ENCODE data around the gene ANKRD23.

The ANKRD23 gene

GRCh38 chr2:96835830-96836229 lies 8.0 kb downstream of the ANKRD23 start:
- no peak for DNase-seq

GRCh38 chr2:96832754-96833507 lies 10.9 kb downstream of the ANKRD23 start:
- no peak for DNase-seq

GRCh38 chr2:96832408-96832753 lies 11.4 kb downstream of the ANKRD23 start:
- no peak for DNase-seq

GRCh38 chr2:96831679-96832078 lies 12.1 kb downstream of the ANKRD23 start:
- DNase-seq, result no peak

DNA sequence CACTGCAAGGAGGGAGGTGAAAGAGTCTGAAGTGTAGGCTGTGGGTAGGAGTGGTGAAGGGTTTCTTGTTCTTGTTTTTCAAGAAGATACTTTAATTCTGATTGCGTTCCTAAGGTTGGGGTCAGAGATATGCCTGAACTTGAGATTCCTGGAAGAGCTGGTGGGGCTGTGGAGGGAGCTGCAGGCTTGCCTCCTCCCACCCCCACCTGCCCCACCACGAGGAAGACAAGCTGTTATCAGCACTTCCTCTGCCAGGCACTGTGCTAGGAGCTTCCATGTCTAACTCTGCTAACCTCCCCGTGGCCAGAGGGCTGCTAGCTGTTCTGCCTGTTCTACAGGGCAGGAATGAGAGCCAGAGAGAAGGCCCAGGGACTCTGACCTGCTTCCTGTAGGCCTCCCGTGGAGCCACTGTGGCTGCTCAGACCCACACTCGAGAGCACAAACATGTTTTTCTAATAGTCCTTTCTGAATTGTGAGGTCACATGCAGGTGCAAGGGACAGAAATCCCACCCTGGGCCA lies 13.7 kb downstream of the ANKRD23 start:
- DNase-seq, result no peak

DNA sequence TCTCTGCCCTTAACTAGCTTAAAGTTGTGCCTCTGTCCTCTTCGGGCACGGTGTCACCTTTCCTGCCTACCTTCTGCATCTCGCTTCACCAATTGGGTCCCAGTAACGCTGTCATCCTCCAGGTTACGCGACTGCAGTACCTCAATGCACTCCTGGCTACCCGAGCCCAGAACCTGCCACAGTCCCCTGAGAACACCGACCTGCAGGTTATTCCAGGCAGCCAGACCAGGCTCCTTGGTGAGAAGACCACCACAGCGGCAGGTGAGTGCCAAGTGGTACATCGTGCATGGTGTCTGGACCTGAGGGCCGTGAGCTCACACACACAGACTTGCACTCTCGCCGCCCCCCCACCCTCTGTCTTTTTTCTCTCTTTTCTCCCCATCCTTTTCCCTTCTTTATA lies 14.9 kb downstream of the ANKRD23 start:
- DNase-seq, result no peak

- DNase-seq, result no peak
Measured at GRCh38 chr2:96828436-96828835, 15.4 kb downstream of the ANKRD23 start.

- no peak for DNase-seq
Measured at GRCh38 chr2:96826546-96827278, 17.1 kb downstream of the ANKRD23 start.

DNA sequence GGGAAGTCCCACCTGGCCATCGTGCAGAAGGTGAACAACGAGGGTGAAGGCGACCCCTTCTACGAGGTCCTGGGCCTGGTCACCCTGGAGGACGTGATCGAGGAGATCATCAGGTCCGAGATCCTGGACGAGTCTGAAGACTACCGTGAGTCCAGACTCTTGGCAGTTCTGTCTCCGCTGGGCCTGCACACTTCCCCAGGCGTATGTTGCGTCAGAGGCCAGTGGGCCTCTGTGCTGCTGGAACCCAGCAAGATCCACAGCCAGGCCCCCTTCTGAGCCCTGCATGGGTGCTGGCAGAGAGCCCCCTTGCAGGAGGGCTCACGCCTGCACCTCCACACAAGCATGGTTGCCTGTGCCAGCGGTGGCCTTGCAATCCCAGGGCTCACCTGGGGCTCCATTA lies 18.8 kb downstream of the ANKRD23 start:
- DNase-seq, result no peak

- no peak for DNase-seq
Measured at GRCh38 chr2:96824079-96824870, 19.5 kb downstream of the ANKRD23 start.

- no peak for DNase-seq
Measured at GRCh38 chr2:96823198-96823597, 20.6 kb downstream of the ANKRD23 start.

- no peak for DNase-seq
Measured at GRCh38 chr2:96822786-96823185, 21.0 kb downstream of the ANKRD23 start.

GRCh38 chr2:96821113-96821675 lies 22.6 kb downstream of the ANKRD23 start:
- no peak for DNase-seq

DNA sequence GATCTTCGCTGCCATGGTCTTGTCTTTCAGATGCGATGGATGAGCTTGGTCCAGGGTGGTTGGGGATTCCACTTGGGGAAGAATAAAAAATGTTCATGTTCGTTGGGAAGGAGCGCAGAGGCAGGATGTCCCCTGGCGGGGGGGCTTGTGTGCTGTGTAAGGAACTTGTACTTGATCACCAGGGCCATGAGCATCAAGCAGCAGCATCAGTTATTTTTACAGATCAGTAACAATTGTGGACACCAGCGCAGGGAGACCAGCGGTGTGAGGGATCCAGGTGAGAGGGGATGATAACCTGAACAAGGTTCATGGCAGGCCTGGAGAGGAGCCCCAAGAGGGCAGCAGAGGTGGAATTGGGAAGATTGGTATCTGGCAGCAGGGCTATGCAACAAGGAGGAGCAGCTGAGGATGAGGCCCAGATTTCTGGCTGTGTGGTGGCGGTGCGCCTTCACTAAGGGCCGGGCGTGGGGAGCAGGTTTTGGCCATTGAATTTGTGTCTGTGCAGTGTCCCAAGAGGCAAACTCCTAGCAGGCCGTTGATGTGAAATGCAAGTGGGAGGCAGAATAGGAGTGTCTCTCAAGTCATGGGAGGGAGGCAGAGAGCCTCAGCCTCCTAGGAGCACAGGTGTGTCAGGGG lies 23.8 kb downstream of the ANKRD23 start:
- DNase-seq, result no peak

GRCh38 chr2:96819128-96819875 lies 24.5 kb downstream of the ANKRD23 start:
- DNase-seq, result no peak

GRCh38 chr2:96817882-96818281 lies 25.9 kb downstream of the ANKRD23 start:
- no peak for DNase-seq

GRCh38 chr2:96816836-96817702 lies 26.8 kb downstream of the ANKRD23 start:
- no peak for DNase-seq

DNA sequence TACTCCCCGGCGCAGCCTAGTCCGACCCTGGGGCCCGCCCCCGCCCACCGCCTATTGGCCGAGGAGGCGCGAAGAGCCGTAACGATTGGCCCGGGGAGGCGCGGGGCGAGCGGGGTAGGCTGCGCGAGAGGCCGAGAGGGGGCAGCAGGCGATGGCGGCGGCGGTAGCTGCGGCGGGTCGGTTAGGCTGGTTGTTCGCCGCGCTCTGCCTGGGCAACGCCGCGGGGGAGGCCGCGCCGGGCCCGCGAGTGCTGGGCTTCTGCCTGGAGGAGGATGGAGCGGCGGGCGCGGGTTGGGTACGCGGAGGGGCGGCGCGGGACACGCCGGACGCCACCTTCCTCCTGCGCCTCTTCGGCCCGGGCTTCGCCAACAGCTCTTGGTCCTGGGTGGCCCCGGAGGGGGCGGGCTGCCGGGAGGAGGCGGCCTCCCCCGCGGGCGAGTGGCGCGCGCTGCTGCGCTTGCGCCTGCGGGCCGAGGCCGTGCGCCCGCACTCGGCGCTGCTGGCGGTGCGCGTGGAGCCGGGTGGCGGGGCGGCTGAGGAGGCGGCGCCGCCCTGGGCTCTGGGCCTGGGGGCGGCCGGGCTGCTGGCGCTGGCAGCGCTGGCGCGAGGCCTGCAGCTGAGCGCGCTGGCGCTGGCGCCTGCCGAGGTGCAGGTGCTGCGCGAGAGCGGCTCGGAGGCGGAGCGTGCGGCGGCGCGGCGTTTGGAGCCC lies 27.5 kb downstream of the ANKRD23 start, which contains the start of gene CNNM3:
Gene CNNM3, plus strand, starts transcription at position 142 of the 709 bp plus-strand sequence. Its CDS starts 10 bp downstream, at position 152.
- DNase-seq, result peak; percentile 84

GRCh38 chr2:96815326-96816126 lies 28.3 kb downstream of the ANKRD23 start:
- peak; percentile 32 for DNase-seq

All from amniotic stem cell (primary cell).